Measurements from ENCODE around the gene NANOS2. TPM values are rescaled to one million over a fixed set of nuclear protein-coding genes. Genes with fewer than 3 reads are reported as not detected.

NANOS2 gene
- total RNA-seq, 4 donors from 2014 or later: not detected

- in situ Hi-C loops (cut with MboI; ENCODE audit: low pct_ligation_motif_present in 1 of 4, low pct_unique_long_range_greater_than_20kb in 1 of 4, low sequenced_read_pairs in 3 of 4): no loop called here
- DNase-seq: peak; percentile 57
- Histone ChIP-seq H3K4me1 (peaks cover 3 to 44% (median 32%) of the 10 kb centered on the region in 4 donors), H3K4me3 (peak overlapping the region in 2 of 4 donors; percentile 22 to 34), H3K36me3 (no peaks in the 10 kb centered on the region), H3K27me3 (no peaks in the 10 kb centered on the region), H3K9me3 (no peaks in the 10 kb centered on the region), H3K27ac (peak overlapping the region; percentile 62 to 84 (median 75))
- intact Hi-C loops (cut with DNase I; ENCODE audit: low total_unique reads): no loop called here
- 14 to 17% methylated on average over 1 to 26 of the region's 41 CpGs for WGBS, 2 donors (ENCODE audit: low coverage in 1 of 2)
- TF ChIP-seq EP300 (IDR thresholded peaks at IDR 0.05; ENCODE audit: low read depth) (no peak), POLR2A (IDR thresholded peaks at IDR 0.05) (peak; percentile 54)
Observed at GRCh38 chr19:45876411-45877197, 38.0 kb downstream of the NANOS2 start.

GRCh38 chr19:45876161-45876410 lies 38.5 kb downstream of the NANOS2 start:
- DNase-seq: no peak
- H3K4me3 ChIP-seq: no peak overlapping the region
- 40 to 49% methylated on average over 2 to 4 of the region's 4 CpGs for WGBS, 2 donors (ENCODE audit: low coverage in 1 of 2)
- H3K4me1 ChIP-seq: peaks cover 3 to 39% (median 27%) of the 10 kb centered on the region in 4 donors
- in situ Hi-C loops (cut with MboI; ENCODE audit: low pct_ligation_motif_present in 1 of 4, low pct_unique_long_range_greater_than_20kb in 1 of 4, low sequenced_read_pairs in 3 of 4) (no loop called here), intact Hi-C loops (cut with DNase I; ENCODE audit: low total_unique reads) (no loop called here)
- TF ChIP-seq EP300 (IDR thresholded peaks at IDR 0.05; ENCODE audit: low read depth): no peak
- no peak for TF ChIP-seq POLR2AphosphoS5 (IDR thresholded peaks at IDR 0.05)
- TF ChIP-seq, protein P1, sequence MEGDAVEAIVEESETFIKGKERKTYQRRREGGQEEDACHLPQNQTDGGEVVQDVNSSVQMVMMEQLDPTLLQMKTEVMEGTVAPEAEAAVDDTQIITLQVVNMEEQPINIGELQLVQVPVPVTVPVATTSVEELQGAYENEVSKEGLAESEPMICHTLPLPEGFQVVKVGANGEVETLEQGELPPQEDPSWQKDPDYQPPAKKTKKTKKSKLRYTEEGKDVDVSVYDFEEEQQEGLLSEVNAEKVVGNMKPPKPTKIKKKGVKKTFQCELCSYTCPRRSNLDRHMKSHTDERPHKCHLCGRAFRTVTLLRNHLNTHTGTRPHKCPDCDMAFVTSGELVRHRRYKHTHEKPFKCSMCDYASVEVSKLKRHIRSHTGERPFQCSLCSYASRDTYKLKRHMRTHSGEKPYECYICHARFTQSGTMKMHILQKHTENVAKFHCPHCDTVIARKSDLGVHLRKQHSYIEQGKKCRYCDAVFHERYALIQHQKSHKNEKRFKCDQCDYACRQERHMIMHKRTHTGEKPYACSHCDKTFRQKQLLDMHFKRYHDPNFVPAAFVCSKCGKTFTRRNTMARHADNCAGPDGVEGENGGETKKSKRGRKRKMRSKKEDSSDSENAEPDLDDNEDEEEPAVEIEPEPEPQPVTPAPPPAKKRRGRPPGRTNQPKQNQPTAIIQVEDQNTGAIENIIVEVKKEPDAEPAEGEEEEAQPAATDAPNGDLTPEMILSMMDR (IDR thresholded peaks at IDR 0.05): no peak
- no peak for TF ChIP-seq POLR2A (IDR thresholded peaks at IDR 0.05)
- no peaks in the 10 kb centered on the region for H3K27me3 ChIP-seq
- H3K9me3 ChIP-seq: no peaks in the 10 kb centered on the region
- no peaks in the 10 kb centered on the region for H3K36me3 ChIP-seq
- H3K27ac ChIP-seq: peak overlapping the region; percentile 62 to 84 (median 75)

- Histone ChIP-seq H3K27ac (no peak overlapping the region), H3K4me1 (peaks cover 3 to 34% (median 25%) of the 10 kb centered on the region in 4 donors), H3K36me3 (no peaks in the 10 kb centered on the region), H3K27me3 (no peaks in the 10 kb centered on the region), H3K9me3 (no peaks in the 10 kb centered on the region), H3K4me3 (no peak overlapping the region)
- TF ChIP-seq POLR2AphosphoS5 (IDR thresholded peaks at IDR 0.05) (no peak), EP300 (IDR thresholded peaks at IDR 0.05; ENCODE audit: low read depth) (no peak), POLR2A (IDR thresholded peaks at IDR 0.05) (no peak)
- TF ChIP-seq, protein P1 (IDR thresholded peaks at IDR 0.05): no peak
- in situ Hi-C loops (cut with MboI; ENCODE audit: low pct_ligation_motif_present in 1 of 4, low pct_unique_long_range_greater_than_20kb in 1 of 4, low sequenced_read_pairs in 3 of 4): no loop called here
- no peak for DNase-seq
- intact Hi-C loops (cut with DNase I; ENCODE audit: low total_unique reads): no loop called here
- WGBS, 2 donors (ENCODE audit: low coverage in 1 of 2): 83 to 100% methylated on average over 1 to 7 of the region's 7 CpGs
Observed at GRCh38 chr19:45874620-45874966, 40.0 kb downstream of the NANOS2 start.

- in situ Hi-C loops (cut with MboI; ENCODE audit: low pct_ligation_motif_present in 1 of 4, low pct_unique_long_range_greater_than_20kb in 1 of 4, low sequenced_read_pairs in 3 of 4) (no loop called here), intact Hi-C loops (cut with DNase I; ENCODE audit: low total_unique reads) (no loop called here)
- Histone ChIP-seq H3K27ac (no peak overlapping the region), H3K27me3 (no peaks in the 10 kb centered on the region), H3K4me3 (no peak overlapping the region), H3K36me3 (no peaks in the 10 kb centered on the region), H3K9me3 (no peaks in the 10 kb centered on the region), H3K4me1 (peaks cover 0 to 22% (median 21%) of the 10 kb centered on the region in 4 donors)
- TF ChIP-seq POLR2A (IDR thresholded peaks at IDR 0.05) (no peak), POLR2AphosphoS5 (IDR thresholded peaks at IDR 0.05) (no peak), EP300 (IDR thresholded peaks at IDR 0.05; ENCODE audit: low read depth) (no peak)
- TF ChIP-seq, protein P1 (IDR thresholded peaks at IDR 0.05): no peak
- DNase-seq: no peak
- WGBS, 2 donors (ENCODE audit: low coverage in 1 of 2): 97% methylated on average over 7 of the region's 7 CpGs; no CpG with 5 or more reads in 1 of the 2 donors
Observed at GRCh38 chr19:45873219-45873772, 41.3 kb downstream of the NANOS2 start.

Measured in transverse colon (tissue), 4 donors.